ENCODE results near the gene PRKCI. TPM values are rescaled to one million over a fixed set of nuclear protein-coding genes. Genes with fewer than 3 reads are reported as not detected.
"Not testable (repeated sequence)": the region's sequence is repeated elsewhere in the genome, so short reads cannot be mapped to it uniquely, and the experiment has no call there.

The PRKCI gene
- total and polyA plus RNA-seq, 8 donors = 3.5 to 14.2 (median 10.3) TPM

DNA sequence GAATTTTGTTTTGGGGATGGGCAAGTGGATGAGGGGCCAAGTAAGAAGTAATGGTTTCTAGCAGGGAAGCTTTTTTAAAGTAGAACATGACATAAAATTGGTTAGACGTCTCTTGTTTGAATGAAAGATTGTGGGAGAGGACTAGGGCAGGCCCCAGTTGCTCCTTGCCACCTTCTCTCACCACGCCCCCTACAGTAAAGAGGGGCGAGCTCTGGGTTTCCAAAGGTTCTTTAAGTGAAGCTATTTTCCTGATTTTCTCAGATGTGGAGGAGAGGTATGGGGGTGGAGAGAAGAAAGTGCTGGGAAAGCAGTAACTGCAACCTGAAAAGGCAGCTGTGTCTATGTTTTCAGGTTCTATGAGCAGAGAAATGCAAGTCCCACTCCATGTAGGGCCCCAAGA, 102.7 kb downstream of the PRKCI start:
- Histone ChIP-seq H3K9me3 (no peaks in the 10 kb centered on the region), H3K4me3 (no peak overlapping the region), H3K4me1 (no peaks in the 10 kb centered on the region), H3K27ac (no peak overlapping the region), H3K36me3 (no peaks in the 10 kb centered on the region), H3K27me3 (no peaks in the 10 kb centered on the region)
- intact Hi-C loops (cut with DNase I) = no loop called here
- TF ChIP-seq, protein P1, sequence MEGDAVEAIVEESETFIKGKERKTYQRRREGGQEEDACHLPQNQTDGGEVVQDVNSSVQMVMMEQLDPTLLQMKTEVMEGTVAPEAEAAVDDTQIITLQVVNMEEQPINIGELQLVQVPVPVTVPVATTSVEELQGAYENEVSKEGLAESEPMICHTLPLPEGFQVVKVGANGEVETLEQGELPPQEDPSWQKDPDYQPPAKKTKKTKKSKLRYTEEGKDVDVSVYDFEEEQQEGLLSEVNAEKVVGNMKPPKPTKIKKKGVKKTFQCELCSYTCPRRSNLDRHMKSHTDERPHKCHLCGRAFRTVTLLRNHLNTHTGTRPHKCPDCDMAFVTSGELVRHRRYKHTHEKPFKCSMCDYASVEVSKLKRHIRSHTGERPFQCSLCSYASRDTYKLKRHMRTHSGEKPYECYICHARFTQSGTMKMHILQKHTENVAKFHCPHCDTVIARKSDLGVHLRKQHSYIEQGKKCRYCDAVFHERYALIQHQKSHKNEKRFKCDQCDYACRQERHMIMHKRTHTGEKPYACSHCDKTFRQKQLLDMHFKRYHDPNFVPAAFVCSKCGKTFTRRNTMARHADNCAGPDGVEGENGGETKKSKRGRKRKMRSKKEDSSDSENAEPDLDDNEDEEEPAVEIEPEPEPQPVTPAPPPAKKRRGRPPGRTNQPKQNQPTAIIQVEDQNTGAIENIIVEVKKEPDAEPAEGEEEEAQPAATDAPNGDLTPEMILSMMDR (IDR thresholded peaks at IDR 0.05) = no peak
- no peak for FAIRE-seq
- ATAC-seq = no peak
- WGBS, 2 donors = 80 to 81% methylated on average over 3 of the region's 3 CpGs
- DNase-seq = no peak

DNA sequence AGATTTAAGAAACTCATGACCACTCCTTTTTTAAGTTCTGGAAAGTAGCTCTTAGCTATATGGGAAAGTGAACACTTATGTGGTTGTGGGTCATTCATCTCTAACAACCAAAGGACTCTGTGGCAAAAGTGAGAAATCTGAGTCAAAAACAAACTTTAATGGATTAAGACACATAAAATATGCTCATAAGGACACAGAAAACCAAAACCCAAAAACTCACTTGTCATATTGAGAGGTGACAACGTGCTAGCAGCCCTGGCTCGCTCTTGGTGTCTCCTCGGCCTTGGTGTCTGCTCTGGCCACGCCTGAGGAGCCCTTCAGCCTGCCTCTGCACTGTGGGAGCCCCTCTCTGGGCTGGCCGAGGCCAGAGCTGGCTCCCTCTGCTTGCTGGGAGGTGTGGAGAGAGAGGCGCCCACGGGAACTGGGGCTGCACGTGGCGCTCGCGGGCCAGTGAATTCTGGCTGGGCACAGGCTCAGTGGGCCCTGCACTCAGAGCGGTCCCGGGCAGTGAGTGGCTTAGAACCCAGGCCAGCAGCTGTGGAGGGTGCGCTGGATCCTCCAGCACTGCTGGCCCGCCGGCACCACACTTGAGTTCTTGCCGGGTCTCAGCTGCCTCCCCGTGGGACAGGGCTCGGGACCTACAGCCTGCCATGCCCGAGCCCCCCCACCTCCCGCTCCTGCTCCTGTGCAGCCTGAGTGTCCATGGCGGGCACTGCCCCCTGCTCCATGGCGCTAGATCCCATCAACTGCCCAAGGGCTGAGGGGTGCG, 105.0 kb downstream of the PRKCI start:
- intact Hi-C loops (cut with DNase I) = no loop called here
- WGBS, 2 donors = 92 to 96% methylated on average over 21 to 24 of the region's 24 CpGs
- Histone ChIP-seq H3K36me3 (no peaks in the 10 kb centered on the region), H3K27me3 (no peaks in the 10 kb centered on the region), H3K9me3 (no peaks in the 10 kb centered on the region), H3K27ac (no peak overlapping the region), H3K4me3 (no peak overlapping the region), H3K4me1 (peaks cover 0 to 13% (median 0%) of the 10 kb centered on the region in 3 donors)
- DNase-seq (peak in 1 of 6 donors; percentile 65), ATAC-seq (no peak), FAIRE-seq (no peak)
- TF ChIP-seq, protein P1 (IDR thresholded peaks at IDR 0.05) = no peak

DNA sequence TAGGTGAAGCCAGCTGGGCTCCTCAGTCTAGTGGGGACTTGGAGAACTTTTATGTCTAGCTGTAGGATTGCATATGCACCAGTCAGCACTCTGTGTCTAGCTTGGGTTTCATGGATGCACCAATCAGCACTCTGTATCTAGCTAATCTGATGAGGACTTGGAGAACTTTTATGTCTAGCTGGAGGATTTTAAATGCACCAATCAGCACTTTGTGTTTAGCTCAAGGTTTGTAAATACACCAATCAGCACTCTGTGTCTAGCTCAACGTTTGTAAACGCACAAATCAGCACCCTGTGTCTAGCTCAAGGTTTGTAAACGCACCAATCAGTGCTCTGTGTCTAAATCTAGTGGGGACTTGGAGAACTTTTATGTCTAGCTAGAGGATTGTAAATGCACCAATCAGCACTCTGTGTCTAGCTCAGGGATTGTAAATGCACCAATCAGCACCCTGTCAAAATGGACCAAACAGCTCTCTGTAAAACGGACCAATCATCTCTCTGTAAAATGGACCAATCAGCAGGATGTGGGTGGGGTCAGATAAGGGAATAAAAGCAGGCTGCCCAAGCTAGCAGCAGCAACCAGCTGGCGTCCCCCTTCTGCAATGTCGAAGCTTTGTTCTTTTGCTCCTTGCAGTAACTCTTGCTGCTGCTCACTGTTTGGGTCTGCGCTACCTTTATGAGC, 105.8 kb downstream of the PRKCI start:
- ATAC-seq; H3K4me3 ChIP-seq; H3K9me3 ChIP-seq; DNase-seq; intact Hi-C loops (cut with DNase I); H3K27me3 ChIP-seq; FAIRE-seq; H3K27ac ChIP-seq; H3K36me3 ChIP-seq: not testable (repeated sequence)
- WGBS, 2 donors = 67 to 88% methylated on average over 7 of the region's 7 CpGs
- H3K4me1 ChIP-seq = peaks cover 0 to 13% (median 0%) of the 10 kb centered on the region in 3 donors

DNA sequence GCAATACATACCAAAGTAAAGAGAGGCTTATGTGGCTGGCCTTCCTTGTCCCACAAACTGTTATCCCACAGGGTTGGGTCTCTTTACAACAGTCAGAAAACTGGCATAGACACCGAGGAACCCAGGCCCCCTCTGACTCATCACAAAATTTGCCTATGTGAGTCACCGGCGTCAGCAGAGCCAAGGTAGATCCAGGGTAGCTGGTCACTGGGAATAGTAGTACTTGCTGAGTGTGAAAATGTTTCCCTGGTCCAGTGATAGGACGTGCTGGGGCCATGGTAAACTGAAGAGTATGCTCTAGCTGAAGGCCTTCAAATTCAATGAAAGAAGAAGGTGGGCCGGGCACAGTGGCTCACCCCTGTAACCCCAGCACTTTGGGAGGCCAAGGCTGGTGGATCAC, 108.1 kb downstream of the PRKCI start:
- no peaks in the 10 kb centered on the region for H3K36me3 ChIP-seq
- H3K9me3 ChIP-seq = no peaks in the 10 kb centered on the region
- FAIRE-seq = no peak
- TF ChIP-seq, protein P1 (IDR thresholded peaks at IDR 0.05) = no peak
- no peak overlapping the region for H3K4me3 ChIP-seq
- ATAC-seq = peak; percentile 61 to 86 (median 74)
- peak overlapping the region in 2 of 4 donors; percentile 20 to 59 for H3K27ac ChIP-seq
- peak in 3 of 6 donors; percentile 25 to 77 (median 59) for DNase-seq
- intact Hi-C loops (cut with DNase I) = no loop called here
- no peaks in the 10 kb centered on the region for H3K27me3 ChIP-seq
- H3K4me1 ChIP-seq = peaks cover 0 to 13% (median 0%) of the 10 kb centered on the region in 3 donors
- 72 to 76% methylated on average over 5 of the region's 5 CpGs for WGBS, 2 donors

DNA sequence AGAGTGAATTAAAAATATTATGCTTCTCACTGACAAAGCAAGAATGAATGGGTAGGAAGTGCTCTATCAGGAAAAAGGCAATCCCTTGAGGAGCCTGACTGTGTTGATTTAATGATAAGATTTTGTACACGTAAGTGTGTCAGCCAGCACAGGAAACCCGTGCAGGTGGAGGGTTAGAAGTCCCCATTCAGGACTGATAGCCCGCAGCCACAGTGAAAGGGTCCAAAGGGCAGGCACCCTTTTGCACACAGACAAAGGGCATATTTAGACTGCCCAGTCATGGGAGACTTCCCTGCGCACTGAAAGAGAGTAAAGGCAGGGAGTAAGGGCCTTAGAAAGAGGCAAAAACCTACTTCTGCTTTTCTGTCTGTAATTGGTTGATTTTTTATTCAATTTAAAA, 108.9 kb downstream of the PRKCI start:
- Histone ChIP-seq H3K4me3 (no peak overlapping the region), H3K9me3 (no peaks in the 10 kb centered on the region), H3K27me3 (no peaks in the 10 kb centered on the region), H3K36me3 (no peaks in the 10 kb centered on the region), H3K27ac (peak overlapping the region in 3 of 4 donors; percentile 20 to 59 (median 22)), H3K4me1 (peaks cover 0 to 13% (median 0%) of the 10 kb centered on the region in 3 donors)
- TF ChIP-seq, protein P1 (IDR thresholded peaks at IDR 0.05) = no peak
- intact Hi-C loops (cut with DNase I) = no loop called here
- no peak for FAIRE-seq
- peak; percentile 81 to 96 (median 93) for ATAC-seq
- 13 to 18% methylated on average over 4 of the region's 4 CpGs for WGBS, 2 donors
- peak in 4 of 6 donors; percentile 41 to 69 (median 56) for DNase-seq
